ENCODE data around the gene DPM2.

DPM2 gene

GRCh38 chr9:127943011-127943662 lies 5.5 kb upstream of the DPM2 start:
- in situ Hi-C loops (cut with MboI; ENCODE audit: low sequenced_read_pairs) = no loop called here
- Histone ChIP-seq H3K4me1 (no peaks in the 10 kb centered on the region), H3K27me3 (ENCODE audit: low read depth) (no peaks in the 10 kb centered on the region), H3K4me3 (no peak overlapping the region), H3K36me3 (replicated peaks) (peaks cover 24% of the 10 kb centered on the region), H3K9me3 (no peaks in the 10 kb centered on the region)
- no peak for DNase-seq (ENCODE audit: low spot score in 2 of 2)

GRCh38 chr9:127942216-127943010 lies 4.8 kb upstream of the DPM2 start:
- no peak overlapping the region for H3K4me3 ChIP-seq
- peak; percentile 45 to 75 for DNase-seq (ENCODE audit: low spot score in 2 of 2)
- in situ Hi-C loops (cut with MboI; ENCODE audit: low sequenced_read_pairs) = no loop called here

GRCh38 chr9:127941961-127942215 lies 4.2 kb upstream of the DPM2 start:
- no peaks in the 10 kb centered on the region for H3K27me3 ChIP-seq (ENCODE audit: low read depth)
- no peak for DNase-seq (ENCODE audit: low spot score in 2 of 2)
- in situ Hi-C loops (cut with MboI; ENCODE audit: low sequenced_read_pairs) = no loop called here
- no peak overlapping the region for H3K4me3 ChIP-seq
- peaks cover 3% of the 10 kb centered on the region for H3K4me1 ChIP-seq
- peaks cover 24% of the 10 kb centered on the region for H3K36me3 ChIP-seq (replicated peaks)
- H3K9me3 ChIP-seq = no peaks in the 10 kb centered on the region

More at GRCh38 chr9:127942216-127943010, 4.8 kb upstream of the DPM2 start:
- Histone ChIP-seq H3K9me3 (no peaks in the 10 kb centered on the region), H3K4me1 (peaks cover 3% of the 10 kb centered on the region), H3K27me3 (ENCODE audit: low read depth) (no peaks in the 10 kb centered on the region), H3K36me3 (replicated peaks) (peaks cover 24% of the 10 kb centered on the region)

- in situ Hi-C loops (cut with MboI; ENCODE audit: low sequenced_read_pairs) = no loop called here
- no peaks in the 10 kb centered on the region for H3K9me3 ChIP-seq
- no peak overlapping the region for H3K4me3 ChIP-seq
- no peaks in the 10 kb centered on the region for H3K27me3 ChIP-seq (ENCODE audit: low read depth)
- DNase-seq (ENCODE audit: low spot score in 2 of 2) = no peak
- peaks cover 5% of the 10 kb centered on the region for H3K4me1 ChIP-seq
- H3K36me3 ChIP-seq (replicated peaks) = peaks cover 28% of the 10 kb centered on the region
Observed at GRCh38 chr9:127941062-127941960, 3.7 kb upstream of the DPM2 start.

GRCh38 chr9:127940593-127940992 lies 2.9 kb upstream of the DPM2 start:
- no peaks in the 10 kb centered on the region for H3K27me3 ChIP-seq (ENCODE audit: low read depth)
- peaks cover 7% of the 10 kb centered on the region for H3K4me1 ChIP-seq
- in situ Hi-C loops (cut with MboI; ENCODE audit: low sequenced_read_pairs) = no loop called here
- H3K9me3 ChIP-seq = no peaks in the 10 kb centered on the region
- H3K4me3 ChIP-seq = no peak overlapping the region
- no peak for DNase-seq (ENCODE audit: low spot score in 2 of 2)
- H3K36me3 ChIP-seq (replicated peaks) = peaks cover 33% of the 10 kb centered on the region

GRCh38 chr9:127938298-127938690 lies 640 bp upstream of the DPM2 start:
- in situ Hi-C loops (cut with MboI; ENCODE audit: low sequenced_read_pairs) = no loop called here
- no peak for DNase-seq (ENCODE audit: low spot score in 2 of 2)

GRCh38 chr9:127937056-127937387 lies 632 bp downstream of the DPM2 start:
- DNase-seq (ENCODE audit: low spot score in 2 of 2) = no peak
- H3K36me3 ChIP-seq (replicated peaks) = peaks cover 13% of the 10 kb centered on the region
- in situ Hi-C loops (cut with MboI; ENCODE audit: low sequenced_read_pairs) = no loop called here
- H3K4me3 ChIP-seq = peak overlapping the region; percentile 70
- H3K9me3 ChIP-seq = no peaks in the 10 kb centered on the region
- H3K4me1 ChIP-seq = peaks cover 7% of the 10 kb centered on the region
- H3K27me3 ChIP-seq (ENCODE audit: low read depth) = no peaks in the 10 kb centered on the region

More at GRCh38 chr9:127938298-127938690, 640 bp upstream of the DPM2 start:
- Histone ChIP-seq H3K9me3 (no peaks in the 10 kb centered on the region), H3K4me3 (no peak overlapping the region), H3K4me1 (peaks cover 7% of the 10 kb centered on the region), H3K36me3 (replicated peaks) (peaks cover 25% of the 10 kb centered on the region), H3K27me3 (ENCODE audit: low read depth) (no peaks in the 10 kb centered on the region)

GRCh38 chr9:127936347-127936852 lies 1.3 kb downstream of the DPM2 start:
- in situ Hi-C loops (cut with MboI; ENCODE audit: low sequenced_read_pairs) = no loop called here
- peak overlapping the region; percentile 70 for H3K4me3 ChIP-seq
- H3K4me1 ChIP-seq = peaks cover 8% of the 10 kb centered on the region
- no peaks in the 10 kb centered on the region for H3K27me3 ChIP-seq (ENCODE audit: low read depth)
- H3K36me3 ChIP-seq (replicated peaks) = peaks cover 13% of the 10 kb centered on the region
- no peaks in the 10 kb centered on the region for H3K9me3 ChIP-seq
- no peak for DNase-seq (ENCODE audit: low spot score in 2 of 2)

- Histone ChIP-seq H3K4me3 (peak overlapping the region; percentile 70; the same call in 1 of the 2 replicates), H3K27me3 (ENCODE audit: low read depth) (no peaks in the 10 kb centered on the region), H3K9me3 (no peaks in the 10 kb centered on the region), H3K4me1 (peaks cover 13% of the 10 kb centered on the region), H3K36me3 (replicated peaks) (peaks cover 13% of the 10 kb centered on the region)
- in situ Hi-C loops (cut with MboI; ENCODE audit: low sequenced_read_pairs) = no loop called here
- DNase-seq (ENCODE audit: low spot score in 2 of 2) = no peak
Observed at GRCh38 chr9:127935765-127936221, 1.9 kb downstream of the DPM2 start.

GRCh38 chr9:127934986-127935385 lies 2.7 kb downstream of the DPM2 start:
- Histone ChIP-seq H3K4me3 (no peak overlapping the region), H3K36me3 (replicated peaks) (peaks cover 13% of the 10 kb centered on the region), H3K9me3 (no peaks in the 10 kb centered on the region), H3K27me3 (ENCODE audit: low read depth) (no peaks in the 10 kb centered on the region), H3K4me1 (peaks cover 17% of the 10 kb centered on the region)
- in situ Hi-C loops (cut with MboI; ENCODE audit: low sequenced_read_pairs) = no loop called here
- DNase-seq (ENCODE audit: low spot score in 2 of 2) = no peak

- H3K36me3 ChIP-seq (replicated peaks) = peaks cover 13% of the 10 kb centered on the region
- H3K4me3 ChIP-seq = no peak overlapping the region
- H3K27me3 ChIP-seq (ENCODE audit: low read depth) = no peaks in the 10 kb centered on the region
- no peaks in the 10 kb centered on the region for H3K9me3 ChIP-seq
- no peak for DNase-seq (ENCODE audit: low spot score in 2 of 2)
- in situ Hi-C loops (cut with MboI; ENCODE audit: low sequenced_read_pairs) = no loop called here
- peaks cover 18% of the 10 kb centered on the region for H3K4me1 ChIP-seq
Observed at GRCh38 chr9:127934248-127934647, 3.4 kb downstream of the DPM2 start.

GRCh38 chr9:127931092-127931881 lies 6.4 kb downstream of the DPM2 start:
- Histone ChIP-seq H3K4me1 (peaks cover 12% of the 10 kb centered on the region), H3K9me3 (no peaks in the 10 kb centered on the region), H3K36me3 (replicated peaks) (peaks cover 9% of the 10 kb centered on the region), H3K27me3 (ENCODE audit: low read depth) (peaks cover 5% of the 10 kb centered on the region; the same call in 1 of the 2 replicates), H3K4me3 (peak overlapping the region; percentile 48)
- in situ Hi-C loops (cut with MboI; ENCODE audit: low sequenced_read_pairs) = no loop called here
- DNase-seq (ENCODE audit: low spot score in 2 of 2) = peak; percentile 40 to 53
